Loucy (cell line): ENCODE measurements around the gene HSH2D.

Experiments used
- H2AFZ ChIP-seq: fragments of 200-600 bp; sonication (generic); 2 replicates; pipeline ENCODE4 v1.6.0; 2016; ENCODE audit warnings: antibody characterized with exemption, mild to moderate bottlenecking, low read length, moderate library complexity
- H3F3A ChIP-seq: fragments of 200-600 bp; 2 replicates; pipeline ENCODE4 v1.6.0; 2016; ENCODE audit warnings: antibody characterized with exemption, low read depth, mild to moderate bottlenecking
- H3K27me3 ChIP-seq: fragments of 200-600 bp; sonication (generic); 2 replicates; pipeline ENCODE4 v1.6.1; 2014; ENCODE audit warnings: low read length, mild to moderate bottlenecking; ENCODE audit not compliant: insufficient read depth, poor library complexity, severe bottlenecking
- H3K36me3 ChIP-seq: fragments of 200-600 bp; sonication (generic); 2 replicates; pipeline ENCODE4 v1.6.1; 2016; ENCODE audit warnings: low read length; ENCODE audit not compliant: insufficient read depth
- H3K4me1 ChIP-seq: fragments of 200-600 bp; sonication (generic); 2 replicates; pipeline ENCODE4 v1.5.1; 2014; ENCODE audit warnings: low read length, mild to moderate bottlenecking; ENCODE audit not compliant: insufficient read depth, poor library complexity, severe bottlenecking
- H3K4me2 ChIP-seq: fragments of 200-600 bp; sonication (generic); 2 replicates; pipeline ENCODE4 v1.6.0; 2014; ENCODE audit warnings: antibody characterized with exemption, low read length, low read depth, mild to moderate bottlenecking; ENCODE audit not compliant: poor library complexity, severe bottlenecking
- H3K4me3 ChIP-seq: fragments of 200-600 bp; sonication (generic); 2 replicates; pipeline ENCODE4 v1.5.1; 2014; ENCODE audit warnings: low read length, mild to moderate bottlenecking, mixed read lengths; ENCODE audit not compliant: poor library complexity, severe bottlenecking
- H3K79me2 ChIP-seq: fragments of 200-600 bp; sonication (generic); 2 replicates; pipeline ENCODE4 v1.6.1; 2014; ENCODE audit warnings: low read length; ENCODE audit not compliant: insufficient read depth
- H3K9ac ChIP-seq: fragments of 200-600 bp; sonication (generic); 2 replicates; pipeline ENCODE4 v1.6.0; 2014; ENCODE audit warnings: mild to moderate bottlenecking, low read depth, low read length, moderate library complexity; ENCODE audit not compliant: poor library complexity, severe bottlenecking
- H3K9me2 ChIP-seq: fragments of 200-600 bp; sonication (generic); replicated peaks from 2 replicates; pipeline ENCODE4 v1.6.1; 2016; ENCODE audit warnings: low read depth, low read length, mixed read lengths
- H3K9me3 ChIP-seq: fragments of 200-600 bp; sonication (generic); 2 replicates; pipeline ENCODE4 v1.6.1; 2014; ENCODE audit warnings: mild to moderate bottlenecking, antibody characterized with exemption, low read length, low read depth; ENCODE audit not compliant: insufficient read depth
- H4K20me1 ChIP-seq: fragments of 200-600 bp; sonication (generic); 2 replicates; pipeline ENCODE4 v1.6.0; 2014; ENCODE audit warnings: antibody characterized with exemption, low read length, mild to moderate bottlenecking; ENCODE audit not compliant: insufficient read depth, poor library complexity, severe bottlenecking
- EZH2phosphoT487 ChIP-seq: fragments of 200-600 bp; IDR thresholded peaks from 2 replicates; pipeline ENCODE4 v1.6.1; 2018; ENCODE audit warnings: antibody characterized with exemption, mild to moderate bottlenecking, moderate library complexity, borderline replicate concordance
- TF ChIP-seq, protein P1 (sequence below): fragments of 200-600 bp; sonication (generic); conservative IDR thresholded peaks from 2 replicates; pipeline ENCODE4 v1.5.1; 2014; ENCODE audit warnings: mild to moderate bottlenecking, antibody characterized with exemption, low read length

The HSH2D gene

DNA sequence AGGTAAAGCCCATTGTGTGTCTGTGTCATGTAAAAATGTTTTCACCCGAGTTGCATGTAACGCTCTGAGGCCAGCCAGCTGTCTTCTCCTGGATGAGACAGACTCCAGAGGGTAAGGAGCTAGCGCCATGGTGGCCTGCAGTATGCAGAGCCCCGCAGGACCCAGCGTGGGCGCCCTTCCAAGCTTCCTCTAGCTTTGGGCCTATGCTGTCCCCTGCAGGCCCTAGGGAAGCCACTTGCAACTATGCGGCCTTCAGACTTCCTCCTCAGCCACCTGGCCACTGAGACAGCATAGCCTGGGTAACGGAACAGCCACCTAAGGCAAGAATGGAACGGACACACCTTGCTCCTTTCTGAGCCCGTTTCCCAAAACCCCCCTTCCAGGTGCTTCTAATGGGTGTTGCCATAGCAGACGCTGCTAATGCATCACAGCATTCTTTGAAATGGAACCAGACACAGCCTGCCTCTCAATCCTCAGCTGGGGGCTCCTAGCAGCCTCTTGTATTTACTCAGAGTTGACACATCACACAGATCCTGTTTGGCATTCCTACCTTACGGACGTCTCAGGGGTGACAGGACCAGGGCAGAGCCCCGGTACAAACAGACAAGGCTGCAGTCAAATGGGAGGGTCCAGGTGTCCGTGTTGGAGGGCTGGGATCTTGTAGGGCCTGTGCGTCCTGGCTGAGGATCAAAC lies 47.9 kb downstream of the HSH2D start:
- Histone ChIP-seq H3K4me1 (peaks cover 14% of the 10 kb centered on the region), H3K4me3 (no peak overlapping the region), H3K27me3 (no peaks in the 10 kb centered on the region), H3K36me3 (peaks cover 33% of the 10 kb centered on the region; the same call in 1 of the 2 replicates), H3K4me2 (no peak overlapping the region), H4K20me1 (peaks cover 16% of the 10 kb centered on the region), H3K9me3 (no peaks in the 10 kb centered on the region), H3K9ac (no peak overlapping the region), H2AFZ (no peak overlapping the region), H3K79me2 (peaks cover 39% of the 10 kb centered on the region), H3K9me2 (no peaks in the 10 kb centered on the region), H3F3A (no peaks in the 10 kb centered on the region)
- TF ChIP-seq, protein P1, sequence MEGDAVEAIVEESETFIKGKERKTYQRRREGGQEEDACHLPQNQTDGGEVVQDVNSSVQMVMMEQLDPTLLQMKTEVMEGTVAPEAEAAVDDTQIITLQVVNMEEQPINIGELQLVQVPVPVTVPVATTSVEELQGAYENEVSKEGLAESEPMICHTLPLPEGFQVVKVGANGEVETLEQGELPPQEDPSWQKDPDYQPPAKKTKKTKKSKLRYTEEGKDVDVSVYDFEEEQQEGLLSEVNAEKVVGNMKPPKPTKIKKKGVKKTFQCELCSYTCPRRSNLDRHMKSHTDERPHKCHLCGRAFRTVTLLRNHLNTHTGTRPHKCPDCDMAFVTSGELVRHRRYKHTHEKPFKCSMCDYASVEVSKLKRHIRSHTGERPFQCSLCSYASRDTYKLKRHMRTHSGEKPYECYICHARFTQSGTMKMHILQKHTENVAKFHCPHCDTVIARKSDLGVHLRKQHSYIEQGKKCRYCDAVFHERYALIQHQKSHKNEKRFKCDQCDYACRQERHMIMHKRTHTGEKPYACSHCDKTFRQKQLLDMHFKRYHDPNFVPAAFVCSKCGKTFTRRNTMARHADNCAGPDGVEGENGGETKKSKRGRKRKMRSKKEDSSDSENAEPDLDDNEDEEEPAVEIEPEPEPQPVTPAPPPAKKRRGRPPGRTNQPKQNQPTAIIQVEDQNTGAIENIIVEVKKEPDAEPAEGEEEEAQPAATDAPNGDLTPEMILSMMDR = no peak
- TF ChIP-seq EZH2phosphoT487 = no peak

DNA sequence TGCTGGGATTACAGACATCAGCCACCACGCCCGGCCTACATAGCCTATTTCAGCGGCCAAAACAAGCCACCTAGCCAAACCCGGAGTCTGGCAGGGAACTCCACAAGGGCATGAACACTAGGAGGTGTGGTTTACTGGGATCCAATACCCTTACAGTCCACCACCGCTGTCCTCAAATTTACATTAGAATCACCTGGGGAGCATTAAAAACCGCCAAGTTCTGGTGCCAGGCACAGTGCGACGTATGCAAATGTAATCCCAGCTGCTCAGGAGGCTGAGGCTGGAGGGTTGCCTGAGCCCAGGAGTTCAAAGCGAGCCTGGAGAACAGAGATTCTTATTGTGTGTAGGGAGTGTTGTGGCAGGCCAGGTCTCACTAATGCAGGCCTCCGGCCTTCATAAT lies 50.0 kb downstream of the HSH2D start:
- TF ChIP-seq EZH2phosphoT487 = no peak
- TF ChIP-seq, protein P1 = no peak
- Histone ChIP-seq H3K9me3 (no peaks in the 10 kb centered on the region), H3K4me2 (no peak overlapping the region)

DNA sequence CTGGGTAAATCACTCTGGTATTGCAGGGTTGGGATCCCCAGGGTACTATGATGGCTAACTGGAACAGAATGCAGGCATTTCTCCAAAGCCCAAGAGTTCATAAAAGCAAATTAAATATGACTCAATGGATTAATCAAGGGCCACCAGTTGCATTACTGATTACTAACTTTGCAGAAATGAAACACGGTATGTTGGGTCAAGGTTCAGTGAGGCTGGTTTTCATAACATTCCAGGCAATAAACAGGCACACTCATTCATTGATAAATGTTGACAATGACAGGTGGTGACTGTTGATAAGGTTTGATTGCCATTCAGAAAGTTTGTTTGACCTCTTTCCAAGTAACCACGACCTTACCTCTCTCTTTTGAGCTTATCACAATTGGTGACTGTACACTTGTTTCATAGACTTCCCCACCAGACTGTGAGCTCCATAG lies 53.7 kb downstream of the HSH2D start:
- Histone ChIP-seq H3K36me3 (peaks cover 6% of the 10 kb centered on the region; the same call in 1 of the 2 replicates), H3K27me3 (no peaks in the 10 kb centered on the region), H3K9me2 (no peaks in the 10 kb centered on the region), H3K4me2 (peak overlapping the region; percentile 93), H3K4me3 (peak overlapping the region; percentile 82), H3K4me1 (peaks cover 26% of the 10 kb centered on the region), H3F3A (no peaks in the 10 kb centered on the region), H3K79me2 (peaks cover 41% of the 10 kb centered on the region), H4K20me1 (peaks cover 17% of the 10 kb centered on the region), H2AFZ (peak overlapping the region; percentile 79), H3K9me3 (no peaks in the 10 kb centered on the region), H3K9ac (peak overlapping the region; percentile 87)
- TF ChIP-seq, protein P1 = no peak
- TF ChIP-seq EZH2phosphoT487 = no peak

More for the DNA sequence above, 50.0 kb downstream of the HSH2D start:
- no peaks in the 10 kb centered on the region for H3K9me2 ChIP-seq
- H3F3A ChIP-seq = no peaks in the 10 kb centered on the region
- no peaks in the 10 kb centered on the region for H3K27me3 ChIP-seq
- H3K4me3 ChIP-seq = no peak overlapping the region
- peaks cover 12% of the 10 kb centered on the region for H3K4me1 ChIP-seq
- H3K79me2 ChIP-seq = peaks cover 25% of the 10 kb centered on the region
- peaks cover 2% of the 10 kb centered on the region for H4K20me1 ChIP-seq
- no peak overlapping the region for H3K9ac ChIP-seq
- peaks cover 31% of the 10 kb centered on the region; the same call in 1 of the 2 replicates for H3K36me3 ChIP-seq
- no peak overlapping the region for H2AFZ ChIP-seq
